ENCODE results near the gene CORO2B. TPM values are rescaled to one million over a fixed set of nuclear protein-coding genes. Genes with fewer than 3 reads are reported as not detected.
A peak's percentile ranks its signal among the peaks of the same experiment; 100 is the strongest.

CORO2B gene
- total RNA-seq, 1 donor from 2014 or later: 11.0 TPM

- Histone ChIP-seq H3K9me3 (no peaks in the 10 kb centered on the region), H3K27me3 (no peaks in the 10 kb centered on the region), H3K4me1 (peaks cover 3 to 5% of the 10 kb centered on the region in 2 donors), H3K36me3 (no peaks in the 10 kb centered on the region), H3K27ac (peak overlapping the region; percentile 66 to 81), H3K4me3 (peak overlapping the region; percentile 60 to 82)
- intact Hi-C loops (cut with DNase I): loop anchor here (1.0 to 5.0 kb wide), 5 partner anchors 20 to 96 kb away; no protein-coding TSS in a partner anchor
- peak in 1 of 2 donors; percentile 89 for DNase-seq (ENCODE audit: low spot score in 2 of 2)
- TF ChIP-seq CTCF (IDR thresholded peaks at IDR 0.05): peak; percentile 30 to 76 (median 72)
Observed at GRCh38 chr15:68578175-68578979, 416 bp upstream of the CORO2B start.

GRCh38 chr15:68580026-68580882 lies 1.5 kb downstream of the CORO2B start:
- no peak for TF ChIP-seq CTCF (IDR thresholded peaks at IDR 0.05)

GRCh38 chr15:68580883-68581155 lies 2.0 kb downstream of the CORO2B start:
- H3K9me3 ChIP-seq: no peaks in the 10 kb centered on the region
- H3K27ac ChIP-seq: peak overlapping the region; percentile 81
- no peak overlapping the region for H3K4me3 ChIP-seq
- no peak for TF ChIP-seq CTCF (IDR thresholded peaks at IDR 0.05)
- no peaks in the 10 kb centered on the region for H3K27me3 ChIP-seq
- H3K4me1 ChIP-seq: peaks cover 8 to 15% of the 10 kb centered on the region in 2 donors
- intact Hi-C loops (cut with DNase I): loop anchor here (5.0 kb wide), 1 partner anchor 236 kb away; no protein-coding TSS in a partner anchor
- no peak for DNase-seq (ENCODE audit: low spot score in 2 of 2)
- no peaks in the 10 kb centered on the region for H3K36me3 ChIP-seq

More at GRCh38 chr15:68580026-68580882, 1.5 kb downstream of the CORO2B start:
- Histone ChIP-seq H3K27me3 (no peaks in the 10 kb centered on the region), H3K4me3 (peak overlapping the region in 1 of 2 donors; percentile 82), H3K4me1 (peaks cover 8 to 15% of the 10 kb centered on the region in 2 donors), H3K9me3 (no peaks in the 10 kb centered on the region), H3K27ac (peak overlapping the region; percentile 81), H3K36me3 (no peaks in the 10 kb centered on the region)
- intact Hi-C loops (cut with DNase I): loop anchor here (5.0 kb wide), 1 partner anchor 237 kb away; no protein-coding TSS in a partner anchor
- DNase-seq (ENCODE audit: low spot score in 2 of 2): no peak

GRCh38 chr15:68581725-68582124 lies 2.9 kb downstream of the CORO2B start:
- Histone ChIP-seq H3K9me3 (no peaks in the 10 kb centered on the region), H3K27ac (peak overlapping the region; percentile 74 to 81), H3K27me3 (no peaks in the 10 kb centered on the region), H3K4me1 (peaks cover 8 to 15% of the 10 kb centered on the region in 2 donors), H3K36me3 (no peaks in the 10 kb centered on the region), H3K4me3 (no peak overlapping the region)
- peak in 1 of 2 donors; percentile 64 for DNase-seq (ENCODE audit: low spot score in 2 of 2)
- intact Hi-C loops (cut with DNase I): loop anchor here (5.0 kb wide), 1 partner anchor 236 kb away; no protein-coding TSS in a partner anchor
- no peak for TF ChIP-seq CTCF (IDR thresholded peaks at IDR 0.05)

- DNase-seq (ENCODE audit: low spot score in 2 of 2): no peak
- no peaks in the 10 kb centered on the region for H3K9me3 ChIP-seq
- peak overlapping the region; percentile 74 to 81 for H3K27ac ChIP-seq
- H3K27me3 ChIP-seq: no peaks in the 10 kb centered on the region
- H3K4me3 ChIP-seq: no peak overlapping the region
- H3K4me1 ChIP-seq: peaks cover 8 to 15% of the 10 kb centered on the region in 2 donors
- no peaks in the 10 kb centered on the region for H3K36me3 ChIP-seq
- intact Hi-C loops (cut with DNase I): loop anchor here (5.0 kb wide), 1 partner anchor 235 kb away; no protein-coding TSS in a partner anchor
- no peak for TF ChIP-seq CTCF (IDR thresholded peaks at IDR 0.05)
Observed at GRCh38 chr15:68582236-68582635, 3.4 kb downstream of the CORO2B start.

Measured in ascending aorta (tissue), 2 donors.